ENCODE measurements around the gene RASAL3. TPM values are rescaled to one million over a fixed set of nuclear protein-coding genes. Genes with fewer than 3 reads are reported as not detected.

RASAL3 gene
- total RNA-seq, 6 donors from 2014 or later = 7.1 to 48.2 (median 16.7) TPM

DNA sequence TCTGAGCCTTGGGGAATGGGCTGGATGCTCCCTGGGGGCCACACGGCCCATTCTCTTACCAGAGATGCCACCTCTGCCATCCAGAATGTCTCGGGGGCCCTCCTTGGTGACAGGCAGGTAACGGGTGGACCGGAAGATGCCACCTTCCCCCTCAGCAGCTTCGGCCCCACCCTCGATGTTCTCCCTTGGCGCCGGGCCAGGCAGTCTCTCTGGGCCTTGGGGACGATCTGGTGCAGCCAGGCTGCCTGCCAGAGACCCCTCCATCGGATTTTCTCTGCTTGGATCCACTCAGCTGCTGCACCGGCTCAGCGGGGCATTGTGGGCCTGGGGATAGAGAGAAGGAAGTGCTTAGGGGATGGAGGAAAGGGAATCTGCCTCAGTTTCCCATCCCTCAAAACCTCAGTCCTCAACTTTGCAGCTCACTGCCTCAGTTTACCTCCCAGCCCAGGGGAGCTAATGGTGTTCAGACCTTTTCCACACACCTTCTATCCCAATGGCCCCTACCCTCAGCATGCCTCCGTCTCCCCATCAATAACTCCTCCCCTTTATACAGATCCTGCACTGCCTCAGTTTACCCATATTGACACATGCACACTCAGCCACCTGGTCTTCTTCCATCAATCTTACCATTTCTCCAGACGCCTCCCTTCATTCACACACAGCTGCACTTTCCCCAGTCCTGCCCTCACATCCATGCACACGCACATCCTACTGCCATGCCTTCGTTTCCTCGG, 16.1 kb downstream of the RASAL3 start:
- H3K27me3 ChIP-seq = no peaks in the 10 kb centered on the region
- no peaks in the 10 kb centered on the region for H3K9me3 ChIP-seq
- ATAC-seq (ENCODE audit: low FRiP score in 2 of 2) (no peak), DNase-seq (no peak)
- H3K4me3 ChIP-seq = peak overlapping the region in 1 of 4 donors; percentile 92
- H3K27ac ChIP-seq = peak overlapping the region in 2 of 4 donors; percentile 78
- H3K4me1 ChIP-seq = peaks cover 8 to 31% (median 18%) of the 10 kb centered on the region in 4 donors
- H3K36me3 ChIP-seq = peaks cover 0 to 6% (median 0%) of the 10 kb centered on the region in 4 donors
- TF ChIP-seq POLR2A (IDR thresholded peaks at IDR 0.05) (no peak), EP300 (IDR thresholded peaks at IDR 0.05) (no peak), POLR2AphosphoS5 (IDR thresholded peaks at IDR 0.05) (no peak)
- TF ChIP-seq, protein P1, sequence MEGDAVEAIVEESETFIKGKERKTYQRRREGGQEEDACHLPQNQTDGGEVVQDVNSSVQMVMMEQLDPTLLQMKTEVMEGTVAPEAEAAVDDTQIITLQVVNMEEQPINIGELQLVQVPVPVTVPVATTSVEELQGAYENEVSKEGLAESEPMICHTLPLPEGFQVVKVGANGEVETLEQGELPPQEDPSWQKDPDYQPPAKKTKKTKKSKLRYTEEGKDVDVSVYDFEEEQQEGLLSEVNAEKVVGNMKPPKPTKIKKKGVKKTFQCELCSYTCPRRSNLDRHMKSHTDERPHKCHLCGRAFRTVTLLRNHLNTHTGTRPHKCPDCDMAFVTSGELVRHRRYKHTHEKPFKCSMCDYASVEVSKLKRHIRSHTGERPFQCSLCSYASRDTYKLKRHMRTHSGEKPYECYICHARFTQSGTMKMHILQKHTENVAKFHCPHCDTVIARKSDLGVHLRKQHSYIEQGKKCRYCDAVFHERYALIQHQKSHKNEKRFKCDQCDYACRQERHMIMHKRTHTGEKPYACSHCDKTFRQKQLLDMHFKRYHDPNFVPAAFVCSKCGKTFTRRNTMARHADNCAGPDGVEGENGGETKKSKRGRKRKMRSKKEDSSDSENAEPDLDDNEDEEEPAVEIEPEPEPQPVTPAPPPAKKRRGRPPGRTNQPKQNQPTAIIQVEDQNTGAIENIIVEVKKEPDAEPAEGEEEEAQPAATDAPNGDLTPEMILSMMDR (IDR thresholded peaks at IDR 0.05) = no peak
- WGBS, 2 donors = 66 to 70% methylated on average over 8 to 14 of the region's 17 CpGs

DNA sequence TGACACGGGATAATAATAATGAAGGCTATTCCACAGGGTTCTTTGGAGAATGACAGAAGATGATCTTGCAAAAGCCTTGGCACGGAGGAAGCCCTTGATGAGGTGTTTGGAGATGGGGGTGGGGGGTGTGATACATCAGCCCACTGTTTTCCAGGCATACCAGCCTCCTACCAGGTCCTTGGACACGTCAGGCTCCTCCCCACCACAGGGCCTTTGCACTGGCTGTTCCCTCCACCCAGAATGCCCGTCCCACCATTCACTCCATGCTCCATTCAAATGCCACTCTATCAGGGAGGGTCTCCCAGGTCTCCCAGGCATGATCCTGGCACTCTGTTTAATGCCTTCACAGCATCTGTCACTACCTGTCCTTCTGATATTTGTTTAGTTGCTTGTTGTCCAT, 17.3 kb downstream of the RASAL3 start:
- no peak for ATAC-seq (ENCODE audit: low FRiP score in 2 of 2)
- Histone ChIP-seq H3K4me1 (peaks cover 7 to 19% (median 11%) of the 10 kb centered on the region in 4 donors), H3K27me3 (no peaks in the 10 kb centered on the region), H3K27ac (no peak overlapping the region), H3K9me3 (no peaks in the 10 kb centered on the region), H3K4me3 (no peak overlapping the region), H3K36me3 (peaks cover 0 to 6% (median 0%) of the 10 kb centered on the region in 4 donors)
- 77 to 83% methylated on average over 4 of the region's 4 CpGs for WGBS, 2 donors
- no peak for DNase-seq
- TF ChIP-seq EP300 (IDR thresholded peaks at IDR 0.05) (no peak), POLR2AphosphoS5 (IDR thresholded peaks at IDR 0.05) (no peak)
- TF ChIP-seq, protein P1 (IDR thresholded peaks at IDR 0.05) = no peak

- DNase-seq (no peak), ATAC-seq (ENCODE audit: low FRiP score in 2 of 2) (no peak)
- WGBS, 2 donors = 74 to 75% methylated on average over 5 to 7 of the region's 7 CpGs
- no peak for TF ChIP-seq POLR2A (IDR thresholded peaks at IDR 0.05)
- TF ChIP-seq POLR2AphosphoS5 (IDR thresholded peaks at IDR 0.05) = no peak
- TF ChIP-seq, protein P1 (IDR thresholded peaks at IDR 0.05) = no peak
- TF ChIP-seq EP300 (IDR thresholded peaks at IDR 0.05) = no peak
- H3K36me3 ChIP-seq = peaks cover 0 to 6% (median 0%) of the 10 kb centered on the region in 4 donors
- peaks cover 7 to 15% (median 11%) of the 10 kb centered on the region in 4 donors for H3K4me1 ChIP-seq
- no peak overlapping the region for H3K27ac ChIP-seq
- H3K9me3 ChIP-seq = no peaks in the 10 kb centered on the region
- no peak overlapping the region for H3K4me3 ChIP-seq
- no peaks in the 10 kb centered on the region for H3K27me3 ChIP-seq
These were observed 18.5 kb downstream of the RASAL3 start for GRCh38 chr19:15445807-15446376.

DNA sequence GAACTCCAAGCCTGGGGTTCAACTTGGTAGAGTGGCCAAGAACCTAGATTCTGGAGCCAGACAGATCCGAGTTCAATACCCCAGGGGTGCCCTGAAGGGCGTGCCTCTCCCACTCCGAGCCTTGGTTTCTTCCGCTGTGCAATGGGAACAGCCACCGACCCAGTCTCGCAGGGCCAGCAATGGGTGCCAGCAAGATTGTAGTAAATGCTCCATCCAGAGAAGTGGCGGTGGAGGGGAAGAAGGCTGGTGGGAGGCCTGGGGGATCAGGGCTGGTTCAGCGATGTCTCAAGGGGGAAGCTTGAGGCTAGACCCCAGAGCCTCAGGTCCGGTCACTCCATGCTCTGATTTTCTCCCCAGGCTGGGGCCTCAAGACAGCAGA, 19.1 kb downstream of the RASAL3 start:
- Histone ChIP-seq H3K27me3 (no peaks in the 10 kb centered on the region), H3K36me3 (peaks cover 0 to 6% (median 0%) of the 10 kb centered on the region in 4 donors), H3K9me3 (no peaks in the 10 kb centered on the region), H3K27ac (no peak overlapping the region), H3K4me1 (peaks cover 7 to 14% (median 11%) of the 10 kb centered on the region in 4 donors), H3K4me3 (no peak overlapping the region)
- no peak for TF ChIP-seq POLR2A (IDR thresholded peaks at IDR 0.05)
- WGBS, 2 donors = 90 to 91% methylated on average over 9 of the region's 9 CpGs
- DNase-seq (no peak), ATAC-seq (ENCODE audit: low FRiP score in 2 of 2) (no peak)

- no peak for DNase-seq
- Histone ChIP-seq H3K27me3 (no peaks in the 10 kb centered on the region), H3K36me3 (peaks cover 0 to 6% (median 0%) of the 10 kb centered on the region in 4 donors), H3K4me3 (no peak overlapping the region), H3K4me1 (peaks cover 7 to 10% (median 9%) of the 10 kb centered on the region in 4 donors), H3K27ac (no peak overlapping the region), H3K9me3 (no peaks in the 10 kb centered on the region)
- TF ChIP-seq POLR2AphosphoS5 (IDR thresholded peaks at IDR 0.05) (no peak), EP300 (IDR thresholded peaks at IDR 0.05) (no peak), POLR2A (IDR thresholded peaks at IDR 0.05) (no peak)
- TF ChIP-seq, protein P1 (IDR thresholded peaks at IDR 0.05) = no peak
- ATAC-seq (ENCODE audit: low FRiP score in 2 of 2) = no peak
- 83 to 95% methylated on average over 14 to 15 of the region's 15 CpGs for WGBS, 2 donors
These were observed 19.7 kb downstream of the RASAL3 start for GRCh38 chr19:15444505-15445226.

All from upper lobe of left lung (tissue), 6 donors.